ENCODE results near the gene OSTF1. TPM values are rescaled to one million over a fixed set of nuclear protein-coding genes. Genes with fewer than 3 reads are reported as not detected.

Gene OSTF1
- total and polyA plus RNA-seq, 2 experiments from 2014 or later: 15.6 to 24.0 TPM

DNA sequence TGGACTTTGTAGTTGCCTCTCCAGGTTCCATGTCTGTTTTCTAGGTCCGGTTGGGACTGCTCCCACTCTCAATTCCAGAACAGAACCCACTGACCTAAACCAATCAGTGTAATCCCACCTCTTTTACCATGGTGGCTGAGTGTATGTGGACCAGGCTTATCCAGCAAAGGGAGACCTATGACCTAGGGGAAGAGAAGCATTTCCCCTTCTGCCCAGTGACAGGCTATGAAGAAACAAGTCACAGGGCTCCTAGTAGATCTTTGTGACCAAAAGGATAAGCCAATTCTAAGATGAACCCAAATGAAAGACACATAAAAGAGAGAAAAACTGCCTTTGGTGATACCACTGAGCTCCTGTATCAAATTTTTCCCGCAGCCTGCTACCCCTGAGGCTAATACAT is 6.7 kb upstream of the OSTF1 start (continued):
- TF ChIP-seq, protein P1, sequence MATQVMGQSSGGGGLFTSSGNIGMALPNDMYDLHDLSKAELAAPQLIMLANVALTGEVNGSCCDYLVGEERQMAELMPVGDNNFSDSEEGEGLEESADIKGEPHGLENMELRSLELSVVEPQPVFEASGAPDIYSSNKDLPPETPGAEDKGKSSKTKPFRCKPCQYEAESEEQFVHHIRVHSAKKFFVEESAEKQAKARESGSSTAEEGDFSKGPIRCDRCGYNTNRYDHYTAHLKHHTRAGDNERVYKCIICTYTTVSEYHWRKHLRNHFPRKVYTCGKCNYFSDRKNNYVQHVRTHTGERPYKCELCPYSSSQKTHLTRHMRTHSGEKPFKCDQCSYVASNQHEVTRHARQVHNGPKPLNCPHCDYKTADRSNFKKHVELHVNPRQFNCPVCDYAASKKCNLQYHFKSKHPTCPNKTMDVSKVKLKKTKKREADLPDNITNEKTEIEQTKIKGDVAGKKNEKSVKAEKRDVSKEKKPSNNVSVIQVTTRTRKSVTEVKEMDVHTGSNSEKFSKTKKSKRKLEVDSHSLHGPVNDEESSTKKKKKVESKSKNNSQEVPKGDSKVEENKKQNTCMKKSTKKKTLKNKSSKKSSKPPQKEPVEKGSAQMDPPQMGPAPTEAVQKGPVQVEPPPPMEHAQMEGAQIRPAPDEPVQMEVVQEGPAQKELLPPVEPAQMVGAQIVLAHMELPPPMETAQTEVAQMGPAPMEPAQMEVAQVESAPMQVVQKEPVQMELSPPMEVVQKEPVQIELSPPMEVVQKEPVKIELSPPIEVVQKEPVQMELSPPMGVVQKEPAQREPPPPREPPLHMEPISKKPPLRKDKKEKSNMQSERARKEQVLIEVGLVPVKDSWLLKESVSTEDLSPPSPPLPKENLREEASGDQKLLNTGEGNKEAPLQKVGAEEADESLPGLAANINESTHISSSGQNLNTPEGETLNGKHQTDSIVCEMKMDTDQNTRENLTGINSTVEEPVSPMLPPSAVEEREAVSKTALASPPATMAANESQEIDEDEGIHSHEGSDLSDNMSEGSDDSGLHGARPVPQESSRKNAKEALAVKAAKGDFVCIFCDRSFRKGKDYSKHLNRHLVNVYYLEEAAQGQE (IDR thresholded peaks at IDR 0.05; ENCODE audit: unreplicated experiment): no peak
- TF ChIP-seq, protein P2, sequence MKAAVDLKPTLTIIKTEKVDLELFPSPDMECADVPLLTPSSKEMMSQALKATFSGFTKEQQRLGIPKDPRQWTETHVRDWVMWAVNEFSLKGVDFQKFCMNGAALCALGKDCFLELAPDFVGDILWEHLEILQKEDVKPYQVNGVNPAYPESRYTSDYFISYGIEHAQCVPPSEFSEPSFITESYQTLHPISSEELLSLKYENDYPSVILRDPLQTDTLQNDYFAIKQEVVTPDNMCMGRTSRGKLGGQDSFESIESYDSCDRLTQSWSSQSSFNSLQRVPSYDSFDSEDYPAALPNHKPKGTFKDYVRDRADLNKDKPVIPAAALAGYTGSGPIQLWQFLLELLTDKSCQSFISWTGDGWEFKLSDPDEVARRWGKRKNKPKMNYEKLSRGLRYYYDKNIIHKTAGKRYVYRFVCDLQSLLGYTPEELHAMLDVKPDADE (IDR thresholded peaks at IDR 0.05): no peak
- no peak for TF ChIP-seq POLR2AphosphoS5 (IDR thresholded peaks at IDR 0.05; ENCODE audit: low read depth)
- TF ChIP-seq EZH2 (IDR thresholded peaks at IDR 0.05; ENCODE audit: low read depth, unreplicated experiment): no peak
- TF ChIP-seq NANOG (IDR thresholded peaks at IDR 0.05; ENCODE audit: borderline replicate concordance): no peak
- no peak for TF ChIP-seq ZNF114 (CRISPR knock-in tag; IDR thresholded peaks at IDR 0.05)
- TF ChIP-seq EZH2phosphoT487 (IDR thresholded peaks at IDR 0.05; ENCODE audit: unreplicated experiment): no peak
- TF ChIP-seq ZNF331 (CRISPR knock-in tag; IDR thresholded peaks at IDR 0.05; ENCODE audit: low read depth): no peak
- TF ChIP-seq, protein P3, sequence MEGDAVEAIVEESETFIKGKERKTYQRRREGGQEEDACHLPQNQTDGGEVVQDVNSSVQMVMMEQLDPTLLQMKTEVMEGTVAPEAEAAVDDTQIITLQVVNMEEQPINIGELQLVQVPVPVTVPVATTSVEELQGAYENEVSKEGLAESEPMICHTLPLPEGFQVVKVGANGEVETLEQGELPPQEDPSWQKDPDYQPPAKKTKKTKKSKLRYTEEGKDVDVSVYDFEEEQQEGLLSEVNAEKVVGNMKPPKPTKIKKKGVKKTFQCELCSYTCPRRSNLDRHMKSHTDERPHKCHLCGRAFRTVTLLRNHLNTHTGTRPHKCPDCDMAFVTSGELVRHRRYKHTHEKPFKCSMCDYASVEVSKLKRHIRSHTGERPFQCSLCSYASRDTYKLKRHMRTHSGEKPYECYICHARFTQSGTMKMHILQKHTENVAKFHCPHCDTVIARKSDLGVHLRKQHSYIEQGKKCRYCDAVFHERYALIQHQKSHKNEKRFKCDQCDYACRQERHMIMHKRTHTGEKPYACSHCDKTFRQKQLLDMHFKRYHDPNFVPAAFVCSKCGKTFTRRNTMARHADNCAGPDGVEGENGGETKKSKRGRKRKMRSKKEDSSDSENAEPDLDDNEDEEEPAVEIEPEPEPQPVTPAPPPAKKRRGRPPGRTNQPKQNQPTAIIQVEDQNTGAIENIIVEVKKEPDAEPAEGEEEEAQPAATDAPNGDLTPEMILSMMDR (conservative IDR thresholded peaks at IDR 0.05; ENCODE audit: low read depth in 2 of 2): no peak

DNA sequence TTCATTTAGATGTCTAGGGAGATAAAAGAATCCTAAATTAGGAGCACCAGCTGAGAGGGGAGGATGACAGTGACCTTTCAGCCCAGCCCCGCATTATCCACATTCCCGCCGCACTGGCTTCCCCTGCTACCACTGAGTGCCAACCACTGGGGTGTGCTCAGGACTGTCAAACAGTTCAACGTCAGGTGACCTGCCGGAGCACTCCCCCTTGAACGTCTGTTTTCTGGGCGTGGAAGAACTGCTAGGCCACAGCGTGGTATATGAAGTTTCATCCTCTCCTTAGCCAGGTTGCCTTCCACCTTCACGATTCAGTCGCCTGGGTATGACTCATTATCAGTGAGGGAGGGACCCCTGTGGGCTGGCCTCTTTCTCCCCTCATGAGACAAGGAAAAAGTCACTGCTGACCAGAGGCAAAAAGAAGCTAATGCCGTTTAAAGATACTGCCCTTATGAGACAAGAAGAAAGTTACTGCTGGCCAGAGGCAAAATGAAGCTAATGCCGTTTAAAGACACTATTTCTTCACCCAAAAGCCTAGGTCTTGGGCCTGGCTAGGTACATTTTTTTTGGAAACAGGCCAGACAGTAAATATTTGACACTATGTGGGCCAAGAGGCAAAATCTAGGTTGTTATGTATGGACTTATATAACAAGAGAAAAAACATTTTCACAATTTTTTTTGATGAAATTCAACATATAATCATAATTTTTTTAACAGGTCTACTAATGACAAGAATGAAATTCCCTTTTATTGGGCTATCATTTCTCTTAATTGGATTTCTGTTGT is 4.9 kb upstream of the OSTF1 start:
- Histone ChIP-seq H3K4me2 (peak overlapping the region; percentile 44; the same call in 1 of the 2 replicates), H3K9me2 (ENCODE audit: insufficient read depth) (no peaks in the 10 kb centered on the region), H3K27me3 (ENCODE audit: insufficient read depth) (no peaks in the 10 kb centered on the region), H4K20me1 (replicated peaks; ENCODE audit: insufficient read depth) (no peaks in the 10 kb centered on the region), H3F3A (replicated peaks; ENCODE audit: low read depth) (no peaks in the 10 kb centered on the region), H2AFZ (no peak overlapping the region), H3K79me2 (replicated peaks; ENCODE audit: insufficient read depth) (no peaks in the 10 kb centered on the region), H3K36me3 (ENCODE audit: insufficient read depth) (no peaks in the 10 kb centered on the region), H3K27ac (ENCODE audit: low read depth) (peak overlapping the region; percentile 39; the same call in 1 of the 2 replicates), H3K4me1 (ENCODE audit: insufficient read depth) (peaks cover 20% of the 10 kb centered on the region; the same call in 1 of the 2 replicates), H3K4me3 (no peak overlapping the region)
- Mint-ChIP-seq H3K27me3 (ENCODE audit: insufficient read depth, low read depth, poor library complexity) (no peaks in the 10 kb centered on the region), H3K4me1 (peaks cover 23% of the 10 kb centered on the region), H3K9me3 (no peaks in the 10 kb centered on the region; the same call in 2 of the 3 replicates), H3K27ac (no peak overlapping the region), H3K4me3 (no peak overlapping the region), H3K36me3 (ENCODE audit: low read depth) (peaks cover 3% of the 10 kb centered on the region; the same call in 2 of the 3 replicates)
- ATAC-seq (peak; percentile 38), DNase-seq (ENCODE audit: low spot score) (peak; percentile 63)
- TF ChIP-seq, protein P3 (conservative IDR thresholded peaks at IDR 0.05; ENCODE audit: low read depth in 2 of 2): peak in 1 of 2 experiments; percentile 33; a peak in 1 of 4 replicates
- TF ChIP-seq ZNF331 (CRISPR knock-in tag; IDR thresholded peaks at IDR 0.05; ENCODE audit: low read depth): no peak
- TF ChIP-seq ZNF114 (CRISPR knock-in tag; IDR thresholded peaks at IDR 0.05): no peak
